Thymus (tissue), 11 donors: ENCODE results near the gene COX7A2L. TPM values are rescaled to one million over a fixed set of nuclear protein-coding genes. Genes with fewer than 3 reads are reported as not detected.
"Not testable (repeated sequence)": the region's sequence is repeated elsewhere in the genome, so short reads cannot be mapped to it uniquely, and the experiment has no call there.

Experiments used
- DNase-seq, 9 donors: peaks; one replicate each; pipeline ENCODE4 v3.0.0-alpha.2; 2013; ENCODE audit warnings: low spot score in 9 of 9, low read depth in 6 of 9, missing footprints in 1 of 9
- H3K27ac ChIP-seq, 2 donors: one replicate each; pipeline ENCODE4 v1.5.1; 2013; ENCODE audit warnings: control low read depth in 1 of 2, low read depth in 1 of 2, low read length in 1 of 2, mild to moderate bottlenecking in 1 of 2, moderate library complexity in 1 of 2
- H3K27me3 ChIP-seq, 2 donors: one replicate each; pipeline ENCODE4 v1.5.1; 2013; ENCODE audit warnings: low read length in 1 of 2; ENCODE audit not compliant: control insufficient read depth in 2 of 2, insufficient read depth in 1 of 2
- H3K36me3 ChIP-seq, 2 donors: one replicate each; pipeline ENCODE4 v1.5.1; 2013; ENCODE audit warnings: low read length in 1 of 2, mild to moderate bottlenecking in 1 of 2, moderate library complexity in 1 of 2; ENCODE audit not compliant: control insufficient read depth in 2 of 2, insufficient read depth in 2 of 2
- H3K4me1 ChIP-seq, 2 donors: one replicate each; pipeline ENCODE4 v1.5.1; 2013; ENCODE audit warnings: low read length in 2 of 2; ENCODE audit not compliant: control insufficient read depth in 2 of 2, insufficient read depth in 2 of 2
- H3K4me3 ChIP-seq, 2 donors: one replicate each; pipeline ENCODE4 v1.5.1; 2013; ENCODE audit warnings: low read length in 2 of 2, control low read depth in 1 of 2, mild to moderate bottlenecking in 1 of 2
- H3K9me3 ChIP-seq, 2 donors: one replicate each; pipeline ENCODE4 v1.5.1; 2013; ENCODE audit warnings: low read length in 1 of 2, mild to moderate bottlenecking in 1 of 2; ENCODE audit not compliant: control insufficient read depth in 2 of 2, insufficient read depth in 1 of 2
- WGBS: extraction: QIAGEN DNeasy Blood & Tissue Kit; methylation state at CpG from one replicate; pipeline ENCODE4 v1.1.7; 2013; 5-methylcytosine and 5-hydroxymethylcytosine counted together
- polyA plus RNA-seq: library from polyadenylated mRNA; stranded (reverse); fragments of 200-250 nt; gene quantifications from one replicate; pipeline ENCODE4 v1.2.3, GENCODE V29; 2013
- total RNA-seq: library from RNA; stranded (reverse); fragments of 120-200 nt; gene quantifications from one replicate; pipeline ENCODE4 v1.2.4, GENCODE V29; 2013
- donor health status: healthy.

The COX7A2L gene
- total and polyA plus RNA-seq, 2 donors = 128 to 190 TPM

DNA sequence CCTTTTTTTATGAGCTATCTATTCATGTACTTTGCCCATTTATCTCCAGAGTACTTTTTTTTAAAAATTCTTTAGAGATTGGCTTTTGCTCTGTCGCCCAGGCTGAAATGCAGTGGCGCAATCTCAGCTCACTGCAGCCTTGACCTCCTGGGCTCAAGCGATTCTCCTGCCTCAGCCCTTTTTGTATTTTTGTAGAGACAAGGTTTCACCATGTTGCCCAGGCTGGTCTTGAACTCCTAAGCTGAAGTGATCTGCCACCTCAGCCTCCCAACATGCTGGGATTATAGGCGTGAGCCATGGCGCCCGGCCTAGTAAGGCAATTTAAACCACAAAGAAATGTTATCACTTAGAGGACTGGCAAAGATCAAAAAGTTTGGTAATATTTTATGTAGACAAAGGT lies 14.2 kb downstream of the COX7A2L start:
- H3K36me3 ChIP-seq = peaks cover 24 to 51% of the 10 kb centered on the region in 2 donors
- 98% methylated on average over 6 of the region's 6 CpGs for WGBS
- H3K27ac ChIP-seq, H3K4me3 ChIP-seq, H3K27me3 ChIP-seq, H3K9me3 ChIP-seq, H3K4me1 ChIP-seq, DNase-seq: not testable (repeated sequence)

DNA sequence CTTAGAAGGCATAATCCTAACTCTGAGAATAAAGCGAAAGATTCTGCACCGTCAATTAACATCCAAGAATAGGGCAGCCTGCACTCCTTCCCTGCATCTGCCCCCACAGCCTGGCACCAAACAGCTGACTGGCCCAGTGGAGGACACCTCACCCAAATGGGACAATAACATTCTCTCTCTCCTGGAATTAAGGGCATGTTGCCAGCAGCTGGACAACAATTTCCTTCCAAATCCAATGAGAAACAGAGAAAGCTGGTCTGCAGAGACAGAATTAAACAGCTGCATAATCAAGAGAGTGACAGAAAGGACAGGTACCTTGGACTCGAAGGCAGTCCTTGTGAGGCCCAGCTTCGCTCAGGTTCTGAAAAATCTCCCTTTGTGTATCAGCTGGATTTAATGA lies 15.0 kb downstream of the COX7A2L start:
- no peak for DNase-seq
- Histone ChIP-seq H3K36me3 (peaks cover 16 to 42% of the 10 kb centered on the region in 2 donors), H3K4me3 (no peak overlapping the region), H3K27me3 (no peaks in the 10 kb centered on the region), H3K4me1 (peaks cover 0 to 8% of the 10 kb centered on the region in 2 donors), H3K27ac (no peak overlapping the region), H3K9me3 (no peaks in the 10 kb centered on the region)
- WGBS = 98% methylated on average over 4 of the region's 4 CpGs

DNA sequence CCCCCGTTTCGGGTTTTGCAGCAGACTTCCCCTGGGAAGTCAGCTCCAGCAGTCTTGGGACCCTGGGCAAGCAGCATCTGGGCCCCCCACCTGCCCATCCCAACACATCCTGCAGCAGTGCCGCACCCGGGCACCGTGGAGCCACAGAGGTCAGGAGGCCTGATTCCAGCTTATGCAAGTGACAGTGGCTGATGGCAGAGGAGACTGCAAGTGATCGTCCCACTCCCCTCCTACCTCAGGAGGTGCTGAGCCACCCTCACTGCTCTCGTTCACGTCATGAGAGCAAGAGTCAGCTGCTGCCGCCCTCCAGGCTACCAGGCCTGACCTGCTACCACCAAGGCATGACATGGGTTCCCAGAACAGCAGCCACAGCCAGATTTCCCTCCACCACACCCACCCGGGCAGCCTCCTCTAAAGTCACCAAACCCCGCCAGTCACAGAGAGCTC lies 18.2 kb downstream of the COX7A2L start:
- H3K9me3 ChIP-seq = no peaks in the 10 kb centered on the region
- peaks cover 0 to 8% of the 10 kb centered on the region in 2 donors for H3K4me1 ChIP-seq
- peak overlapping the region in 1 of 2 donors; percentile 15 for H3K27ac ChIP-seq
- H3K27me3 ChIP-seq = no peaks in the 10 kb centered on the region
- no peak for DNase-seq
- 99% methylated on average over 11 of the region's 11 CpGs for WGBS
- H3K36me3 ChIP-seq = peaks cover 28 to 38% of the 10 kb centered on the region in 2 donors
- H3K4me3 ChIP-seq = no peak overlapping the region

DNA sequence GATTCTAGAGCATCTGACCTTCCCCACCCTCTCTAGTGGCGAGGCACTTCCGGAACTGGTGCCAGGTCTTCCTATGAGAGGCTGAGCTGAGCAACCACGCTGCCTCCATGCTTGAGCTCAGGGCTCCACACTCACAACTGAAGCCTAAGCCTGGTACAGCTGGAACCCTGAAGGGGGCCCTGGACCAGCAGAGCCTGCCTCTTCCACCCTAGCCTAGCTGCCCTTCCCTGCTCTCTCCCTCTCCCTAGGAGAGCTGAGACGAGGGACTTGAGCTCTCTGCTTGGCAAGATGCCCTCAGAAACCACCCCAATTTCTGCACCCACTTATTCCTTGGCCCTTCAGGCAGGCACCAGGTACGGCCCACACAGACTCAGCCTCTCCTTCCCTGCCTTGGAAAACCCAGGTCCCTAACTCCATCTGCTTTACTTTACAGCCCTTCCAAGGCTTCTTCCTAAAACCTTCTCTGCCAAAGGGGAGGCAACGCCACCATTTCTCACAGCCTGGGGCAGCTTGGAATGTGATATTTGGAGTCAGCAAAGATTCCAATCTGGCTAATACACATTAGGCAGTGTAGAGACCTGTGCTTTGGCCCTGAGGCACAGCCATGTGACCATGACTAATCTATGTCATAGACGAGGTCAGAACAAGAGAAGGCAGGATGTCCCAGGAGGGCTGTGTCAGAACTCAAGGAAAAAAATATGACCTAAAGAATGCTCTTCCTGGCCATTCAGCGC lies 18.8 kb downstream of the COX7A2L start:
- Histone ChIP-seq H3K36me3 (peaks cover 29 to 39% of the 10 kb centered on the region in 2 donors), H3K4me3 (no peak overlapping the region), H3K27me3 (no peaks in the 10 kb centered on the region), H3K27ac (peak overlapping the region in 1 of 2 donors; percentile 68), H3K4me1 (peaks cover 0 to 8% of the 10 kb centered on the region in 2 donors), H3K9me3 (no peaks in the 10 kb centered on the region)
- WGBS = 95% methylated on average over 8 of the region's 8 CpGs
- DNase-seq = no peak

DNA sequence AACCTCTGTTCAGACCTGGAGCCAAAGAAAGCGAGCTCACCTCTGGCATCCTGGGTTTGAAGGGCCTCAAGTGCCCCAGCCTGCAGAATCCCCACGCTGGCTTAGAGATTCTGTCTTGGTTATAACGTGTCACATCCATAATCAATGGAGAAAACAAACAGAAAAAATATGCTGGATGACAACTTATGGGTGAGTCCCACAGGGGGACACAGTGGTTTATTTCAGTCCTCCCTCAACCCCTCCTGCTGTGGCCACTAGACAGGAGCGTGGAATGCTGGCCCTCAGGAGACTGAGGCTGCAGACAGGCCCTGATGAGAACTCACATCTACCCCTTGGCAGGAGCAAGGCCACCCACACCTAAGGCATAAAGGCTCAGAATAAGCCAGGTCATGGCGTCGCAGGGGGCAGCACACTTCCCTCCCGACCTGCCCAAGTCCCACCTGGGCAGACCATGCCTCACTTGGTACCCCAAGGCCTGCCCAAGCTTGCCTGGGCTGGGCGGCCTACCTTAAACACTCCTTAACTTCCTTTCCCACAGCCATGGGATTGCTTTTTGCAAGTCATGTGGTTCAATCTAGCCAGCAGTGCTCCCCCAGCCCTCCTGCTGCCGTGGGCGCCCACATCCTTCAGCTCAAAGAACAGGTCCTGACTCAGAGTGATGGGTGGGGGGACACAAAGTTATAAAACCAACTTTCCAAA lies 19.9 kb downstream of the COX7A2L start:
- Histone ChIP-seq H3K36me3 (peaks cover 29 to 36% of the 10 kb centered on the region in 2 donors), H3K9me3 (no peaks in the 10 kb centered on the region), H3K4me3 (no peak overlapping the region), H3K4me1 (peaks cover 0 to 8% of the 10 kb centered on the region in 2 donors), H3K27ac (no peak overlapping the region), H3K27me3 (no peaks in the 10 kb centered on the region)
- DNase-seq = no peak
- WGBS = 86% methylated on average over 10 of the region's 10 CpGs

DNA sequence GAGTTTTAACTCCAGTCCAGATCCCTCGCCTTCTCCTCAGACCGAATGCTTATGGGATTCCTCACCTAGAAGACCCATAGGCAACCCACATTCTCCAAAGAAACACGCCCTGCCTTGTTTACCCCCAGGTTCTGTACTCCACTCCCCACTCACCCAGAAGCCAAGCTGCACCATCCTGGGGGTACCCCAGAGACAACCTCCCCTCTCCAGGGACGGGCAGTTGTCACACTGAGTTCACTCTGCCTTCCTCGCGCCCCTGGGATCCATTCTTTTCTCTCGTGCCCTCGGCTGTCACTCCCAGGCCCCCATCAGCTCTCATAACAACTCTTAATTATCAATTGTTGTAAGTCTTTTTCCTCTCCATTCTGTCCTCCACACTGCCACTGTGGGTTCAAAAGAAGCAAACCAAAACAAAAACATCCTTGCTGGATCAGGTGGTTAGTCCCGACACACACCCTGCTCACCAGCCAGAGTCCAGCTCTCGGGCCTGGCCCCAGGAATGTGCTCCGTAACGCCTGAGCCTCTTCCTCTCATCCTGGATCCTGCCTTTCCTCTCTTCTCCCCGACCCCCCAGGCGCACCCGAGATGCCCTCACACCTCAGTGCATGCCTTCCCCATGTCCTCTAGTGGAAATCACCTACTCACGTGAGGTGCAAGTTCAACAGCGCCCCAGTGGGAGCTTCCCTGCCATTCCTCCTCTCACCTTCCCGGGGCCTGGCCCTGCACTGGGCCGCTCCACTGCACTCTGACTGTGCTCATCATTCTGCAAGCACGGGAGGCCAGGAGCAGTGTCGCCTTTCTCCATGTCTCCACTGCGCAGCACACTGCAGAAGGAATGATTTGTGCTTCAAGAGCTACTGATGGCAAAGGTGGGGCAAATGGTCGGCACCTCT lies 20.7 kb downstream of the COX7A2L start:
- WGBS = 96% methylated on average over 23 of the region's 23 CpGs
- no peaks in the 10 kb centered on the region for H3K27me3 ChIP-seq
- no peaks in the 10 kb centered on the region for H3K9me3 ChIP-seq
- H3K4me3 ChIP-seq = no peak overlapping the region
- DNase-seq = no peak
- peaks cover 0 to 8% of the 10 kb centered on the region in 2 donors for H3K4me1 ChIP-seq
- H3K27ac ChIP-seq = no peak overlapping the region
- H3K36me3 ChIP-seq = peaks cover 30 to 37% of the 10 kb centered on the region in 2 donors

DNA sequence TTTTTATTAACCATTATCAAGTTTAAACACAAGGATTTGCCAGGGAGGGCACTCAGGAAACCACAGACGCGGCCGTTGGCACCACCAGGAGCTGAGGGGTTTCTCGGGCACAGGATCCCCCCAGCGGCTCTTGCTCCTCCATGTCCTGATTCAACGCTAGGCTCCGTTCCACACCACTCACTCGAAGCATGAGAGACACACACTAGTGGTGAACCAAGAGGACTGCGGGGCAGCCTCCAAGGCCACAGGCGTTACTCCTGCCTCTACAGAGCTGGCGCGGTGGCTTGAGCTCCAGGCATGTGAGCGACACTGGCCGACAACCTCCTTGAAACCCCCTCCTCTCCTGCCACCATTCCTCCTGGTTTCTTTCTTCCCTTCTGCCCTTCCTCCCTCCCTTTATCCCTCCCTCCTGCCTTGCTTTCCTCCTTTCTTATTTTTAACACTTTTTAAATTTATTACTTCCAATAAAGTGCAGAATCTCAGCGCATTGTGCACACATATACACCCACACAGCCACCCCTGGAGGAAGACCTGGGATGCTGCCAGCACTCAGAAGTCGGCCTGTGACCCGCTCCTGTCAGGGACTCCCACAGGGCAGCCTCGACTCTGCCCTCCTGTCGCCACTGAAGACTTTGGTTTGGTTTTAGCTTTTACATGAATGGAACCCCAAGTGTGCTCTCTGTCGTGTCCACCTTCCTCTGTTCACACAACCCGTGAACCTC lies 21.7 kb downstream of the COX7A2L start:
- H3K36me3 ChIP-seq = peaks cover 27 to 37% of the 10 kb centered on the region in 2 donors
- H3K9me3 ChIP-seq = no peaks in the 10 kb centered on the region
- H3K27me3 ChIP-seq = no peaks in the 10 kb centered on the region
- no peak overlapping the region for H3K4me3 ChIP-seq
- peaks cover 0 to 8% of the 10 kb centered on the region in 2 donors for H3K4me1 ChIP-seq
- H3K27ac ChIP-seq = no peak overlapping the region
- no peak for DNase-seq
- WGBS = 95% methylated on average over 21 of the region's 21 CpGs

DNA sequence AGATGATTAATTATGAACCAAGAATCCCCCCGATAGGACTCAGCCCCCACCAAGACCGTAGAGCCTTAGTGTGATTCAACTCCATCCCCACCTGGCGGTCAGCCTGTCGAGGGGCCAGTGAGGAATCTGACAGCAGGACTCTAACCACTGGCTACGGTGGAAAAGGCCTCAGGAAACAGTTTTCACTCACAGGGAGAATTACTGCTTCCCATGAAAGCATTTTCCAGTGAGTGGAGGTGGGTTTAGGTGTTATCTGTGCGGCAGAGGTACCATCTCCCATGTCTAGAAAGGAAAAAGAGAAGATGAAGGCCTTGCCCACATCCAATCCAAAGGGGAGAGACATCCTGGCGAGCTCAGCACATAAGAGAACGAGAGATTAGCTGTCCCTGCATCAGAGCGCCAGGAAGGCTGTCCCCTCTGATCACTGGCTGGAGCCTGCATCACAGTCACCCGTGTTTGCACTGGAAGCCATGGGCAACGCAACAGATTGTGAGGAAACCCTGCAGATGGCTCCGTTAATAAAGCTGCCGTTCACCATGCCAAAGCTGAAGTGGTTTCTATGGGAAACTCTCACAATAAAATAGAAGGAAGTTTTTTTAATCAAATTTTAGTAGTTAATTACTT lies 22.3 kb downstream of the COX7A2L start:
- H3K36me3 ChIP-seq = peaks cover 27 to 38% of the 10 kb centered on the region in 2 donors
- no peak for DNase-seq

More for the DNA sequence above, 22.3 kb downstream of the COX7A2L start:
- Histone ChIP-seq H3K27me3 (no peaks in the 10 kb centered on the region), H3K4me3 (no peak overlapping the region), H3K9me3 (no peaks in the 10 kb centered on the region), H3K27ac (no peak overlapping the region), H3K4me1 (peaks cover 0 to 8% of the 10 kb centered on the region in 2 donors)
- WGBS = 97% methylated on average over 13 of the region's 13 CpGs
